Psoas muscle (tissue), 8 donors: ENCODE measurements around the gene CES2. TPM values are rescaled to one million over a fixed set of nuclear protein-coding genes. Genes with fewer than 3 reads are reported as not detected.
A peak's percentile ranks its signal among the peaks of the same experiment; 100 is the strongest.

ENCODE experiments used
- ATAC-seq, 4 donors: fragments of 200-7000 bp; cut with Tn5 transposase; one replicate each; pipeline ENCODE4 v1.9.1; 2020; ENCODE audit warnings: moderate library complexity in 3 of 4, mild to moderate bottlenecking in 2 of 4
- DNase-seq, 2 donors: peaks; one replicate each; pipeline ENCODE4 v3.0.0-alpha.2; 2020
- H3K27ac ChIP-seq: fragments of 200-600 bp; one replicate; pipeline ENCODE4 v1.8.0; 2022
- H3K27me3 ChIP-seq, 3 donors: fragments of 200-600 bp in 1 of 3; one replicate each; pipeline versions ENCODE4 v1.6.1 to v1.8.0; 2013 to 2022; ENCODE audit warnings: low read length in 2 of 3, mild to moderate bottlenecking in 2 of 3, moderate library complexity in 1 of 3; ENCODE audit not compliant: insufficient read depth in 3 of 3
- H3K36me3 ChIP-seq, 2 donors: fragments of 200-600 bp in 1 of 2; one replicate each; pipeline versions ENCODE4 v1.6.1 to v1.8.0; 2013 to 2022; ENCODE audit warnings: low read depth in 1 of 2, mild to moderate bottlenecking in 1 of 2, moderate library complexity in 1 of 2; ENCODE audit not compliant: insufficient read depth in 1 of 2
- H3K4me1 ChIP-seq: fragments of 200-600 bp; one replicate; pipeline ENCODE4 v1.8.0; 2022
- H3K4me3 ChIP-seq: fragments of 200-600 bp; one replicate; pipeline ENCODE4 v1.8.0; 2022; ENCODE audit warnings: mild to moderate bottlenecking
- H3K9me3 ChIP-seq: fragments of 200-600 bp; one replicate; pipeline ENCODE4 v1.8.0; 2022
- WGBS, 3 donors: extraction: QIAGEN DNeasy Blood & Tissue Kit; methylation state at CpG; one replicate each; pipeline versions ENCODE4 v1.1.6 to v1.1.7; 2013; 5-methylcytosine and 5-hydroxymethylcytosine counted together
- intact Hi-C, 2 donors: fragments of 100-400 bp; cut with DNase I; formaldehyde crosslinking; loops; one replicate each; pipeline versions ENCODE4 v1.11.0 to v1.14.2; 2022
- polyA plus RNA-seq, 3 donors: library from polyadenylated mRNA; stranded (reverse); fragments of 200-250 nt; gene quantifications; one replicate each; pipeline ENCODE4 v1.2.3, GENCODE V29; 2013
- total RNA-seq, 4 donors: library from RNA; stranded (reverse); fragmentation: NEBNext Ultra II Directional in 2 of 4; extraction: Animal tissue kit (Norgen Biotek cat#: 25700) in 2 of 4; gene quantifications; one replicate each; pipeline versions ENCODE4 v1.2.1 to v1.2.4, GENCODE V29; 2021 to 2023
- TF ChIP-seq, protein P1 (sequence below): fragments of 200-600 bp; IDR thresholded peaks from one replicate; pipeline ENCODE4 v1.8.0; 2022; ENCODE audit warnings: antibody characterized with exemption
- donor health status: healthy with polysubstance abuse.
- donor health status: DM: no; HTN: no; CAD: no; lungs with moderate emphysema.
- donor health status: Bipolar disorder and iron deficiency.
- donor health status: healthy.
- donor health status: DM: yes; HTN: yes; CAD: no.
- donor health status: DM: no; HTN: no; CAD: no.
- donor health status: DM: no; HTN: no; CAD: no.
- donor health status: DM: yes; HTN: yes; CAD: no.

Gene CES2
- total and polyA plus RNA-seq, 7 donors = 12.8 to 92.8 (median 22.7) TPM

DNA sequence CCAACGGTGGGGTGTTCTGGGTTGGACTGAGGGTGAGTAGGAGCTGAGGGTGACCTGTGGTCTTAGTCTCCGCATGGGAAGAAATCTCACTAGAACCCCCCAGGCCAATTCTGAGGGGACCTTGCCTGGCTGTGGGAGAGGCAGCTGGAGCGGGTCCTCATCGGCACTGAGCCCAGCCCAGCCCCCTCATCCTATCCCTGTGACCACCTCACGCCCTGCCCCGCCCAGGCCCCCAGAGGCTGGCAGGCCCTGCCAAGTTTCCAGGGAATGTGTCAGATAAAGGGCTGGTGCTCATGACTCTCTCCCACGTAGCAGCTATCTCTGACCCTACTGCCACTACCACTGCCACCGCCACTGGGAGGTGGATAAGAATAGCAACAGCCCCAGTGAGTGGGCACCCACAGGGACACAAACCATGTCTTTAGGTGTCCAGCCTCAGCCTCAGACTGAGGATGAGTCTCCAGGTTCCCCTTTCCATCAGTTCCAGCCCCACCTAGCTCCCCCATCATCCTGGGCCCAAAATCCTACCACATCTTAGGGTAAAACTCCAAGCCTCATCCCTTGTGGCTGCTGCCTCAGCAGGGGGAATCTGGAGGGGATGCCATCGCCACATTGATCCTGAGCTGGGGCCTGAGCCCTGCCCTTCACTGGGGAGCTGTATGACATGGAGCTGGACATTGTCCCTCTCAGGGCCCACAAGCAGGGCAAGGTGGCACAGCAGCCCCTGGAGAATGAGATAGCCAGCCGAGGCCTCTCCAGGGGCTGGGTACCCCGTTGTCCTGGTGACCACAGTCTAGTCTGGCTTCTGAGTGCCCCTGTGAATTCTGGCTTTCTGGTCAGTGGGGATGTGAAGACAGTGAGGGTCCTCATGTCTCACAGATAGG is 31.5 kb upstream of the CES2 start:
- WGBS, 3 donors = 57 to 66% (median 60%) methylated on average over 11 of the region's 11 CpGs
- Histone ChIP-seq H3K27ac (peak overlapping the region; percentile 89), H3K27me3 (no peaks in the 10 kb centered on the region), H3K4me3 (no peak overlapping the region), H3K4me1 (peaks cover 55% of the 10 kb centered on the region), H3K36me3 (no peaks in the 10 kb centered on the region), H3K9me3 (no peaks in the 10 kb centered on the region)
- TF ChIP-seq, protein P1, sequence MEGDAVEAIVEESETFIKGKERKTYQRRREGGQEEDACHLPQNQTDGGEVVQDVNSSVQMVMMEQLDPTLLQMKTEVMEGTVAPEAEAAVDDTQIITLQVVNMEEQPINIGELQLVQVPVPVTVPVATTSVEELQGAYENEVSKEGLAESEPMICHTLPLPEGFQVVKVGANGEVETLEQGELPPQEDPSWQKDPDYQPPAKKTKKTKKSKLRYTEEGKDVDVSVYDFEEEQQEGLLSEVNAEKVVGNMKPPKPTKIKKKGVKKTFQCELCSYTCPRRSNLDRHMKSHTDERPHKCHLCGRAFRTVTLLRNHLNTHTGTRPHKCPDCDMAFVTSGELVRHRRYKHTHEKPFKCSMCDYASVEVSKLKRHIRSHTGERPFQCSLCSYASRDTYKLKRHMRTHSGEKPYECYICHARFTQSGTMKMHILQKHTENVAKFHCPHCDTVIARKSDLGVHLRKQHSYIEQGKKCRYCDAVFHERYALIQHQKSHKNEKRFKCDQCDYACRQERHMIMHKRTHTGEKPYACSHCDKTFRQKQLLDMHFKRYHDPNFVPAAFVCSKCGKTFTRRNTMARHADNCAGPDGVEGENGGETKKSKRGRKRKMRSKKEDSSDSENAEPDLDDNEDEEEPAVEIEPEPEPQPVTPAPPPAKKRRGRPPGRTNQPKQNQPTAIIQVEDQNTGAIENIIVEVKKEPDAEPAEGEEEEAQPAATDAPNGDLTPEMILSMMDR = no peak
- intact Hi-C loops = loop anchor here in 1 of 2 donors (2.0 kb wide), 1 partner anchor 15 kb away; the partner anchor contains the start of gene CDH16
- peak in 2 of 4 donors; percentile 7 to 12 for ATAC-seq
- DNase-seq = peak in 1 of 2 donors; percentile 47

DNA sequence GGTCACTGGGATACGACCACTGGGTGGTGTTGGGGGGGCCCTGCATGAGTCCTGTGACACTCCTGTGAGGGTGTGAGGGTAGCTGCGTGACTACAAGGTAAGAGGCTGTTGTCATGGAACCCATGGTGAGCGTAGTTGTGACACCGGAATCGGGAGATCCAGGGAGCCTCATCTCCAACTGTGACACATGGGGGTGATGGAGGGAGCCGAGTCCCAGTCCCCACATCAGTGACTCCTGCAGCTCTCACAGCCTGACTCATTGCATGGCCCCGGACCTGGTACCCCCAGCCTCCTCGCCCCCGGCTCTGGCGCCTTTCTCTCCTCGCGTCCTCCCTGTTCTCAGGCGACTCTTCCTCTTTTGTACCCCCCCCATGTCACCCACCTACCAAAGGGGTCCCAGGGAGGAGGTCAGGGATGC is 30.9 kb upstream of the CES2 start:
- peak overlapping the region; percentile 89 for H3K27ac ChIP-seq

DNA sequence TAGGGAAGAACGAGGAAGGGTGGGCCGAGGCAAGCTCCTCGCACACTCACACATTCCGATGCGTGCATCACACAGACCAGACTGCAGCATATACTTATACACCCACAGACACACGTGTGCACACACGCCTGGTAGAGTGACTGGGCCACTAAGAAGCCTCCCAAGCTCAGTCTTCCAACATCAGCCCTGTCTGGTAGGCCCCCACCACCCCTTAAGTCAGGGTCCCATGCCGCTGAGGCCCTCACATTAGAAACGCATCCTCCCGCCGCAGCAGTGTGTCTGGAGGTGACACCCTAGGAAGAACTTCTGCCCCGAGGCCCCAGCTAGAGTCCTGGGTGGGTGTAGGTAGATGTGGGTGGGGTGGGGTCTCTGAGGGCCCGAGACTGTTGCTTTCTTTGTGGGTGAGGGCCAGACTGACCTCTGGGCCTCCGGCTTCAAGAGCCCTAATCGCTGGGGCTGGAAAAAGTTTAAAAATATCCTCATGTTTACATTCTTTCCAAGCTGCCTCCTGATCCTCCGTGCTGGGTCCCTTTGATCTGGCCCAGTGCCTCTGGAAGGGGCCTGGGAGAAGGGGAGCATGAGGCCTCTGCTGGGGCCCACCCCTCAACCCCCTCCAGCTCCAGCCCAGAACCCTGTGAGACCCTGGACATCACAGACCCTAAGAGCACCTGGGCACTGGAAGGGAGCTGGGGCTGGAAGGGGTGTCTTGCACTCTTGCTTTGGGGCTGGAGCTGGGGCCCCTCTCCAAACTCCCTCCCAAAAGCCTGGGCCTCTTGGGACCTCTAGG is 30.3 kb upstream of the CES2 start:
- TF ChIP-seq, protein P1 = no peak
- no peak overlapping the region for H3K4me3 ChIP-seq
- ATAC-seq (no peak), DNase-seq (no peak)
- WGBS, 3 donors = 57 to 62% (median 61%) methylated on average over 16 of the region's 16 CpGs
- H3K9me3 ChIP-seq = no peaks in the 10 kb centered on the region
- H3K36me3 ChIP-seq = no peaks in the 10 kb centered on the region
- no peak overlapping the region for H3K27ac ChIP-seq
- intact Hi-C loops = no loop called here
- no peaks in the 10 kb centered on the region for H3K27me3 ChIP-seq
- peaks cover 44% of the 10 kb centered on the region for H3K4me1 ChIP-seq

More for the DNA sequence above, 30.9 kb upstream of the CES2 start:
- no peak for ATAC-seq
- Histone ChIP-seq H3K4me1 (peaks cover 50% of the 10 kb centered on the region), H3K36me3 (no peaks in the 10 kb centered on the region), H3K27me3 (no peaks in the 10 kb centered on the region), H3K9me3 (no peaks in the 10 kb centered on the region), H3K4me3 (no peak overlapping the region)
- TF ChIP-seq, protein P1 = no peak
- DNase-seq = peak in 1 of 2 donors; percentile 27
- WGBS, 3 donors = 93 to 94% (median 93%) methylated on average over 13 of the region's 13 CpGs
- intact Hi-C loops = no loop called here

- H3K27me3 ChIP-seq = peaks cover 0 to 2% (median 0%) of the 10 kb centered on the region in 3 donors
- no peaks in the 10 kb centered on the region for H3K9me3 ChIP-seq
- TF ChIP-seq, protein P1 = no peak
- H3K4me3 ChIP-seq = no peak overlapping the region
- no peak for ATAC-seq
- WGBS, 3 donors = 70 to 76% (median 73%) methylated on average over 11 of the region's 11 CpGs
- intact Hi-C loops = no loop called here
- peaks cover 37% of the 10 kb centered on the region for H3K4me1 ChIP-seq
- H3K36me3 ChIP-seq = no peaks in the 10 kb centered on the region
- no peak for DNase-seq
- no peak overlapping the region for H3K27ac ChIP-seq
Measured at GRCh38 chr16:66905633-66906539, 29.4 kb upstream of the CES2 start.
